ENCODE data around the gene TLX3. TPM values are rescaled to one million over a fixed set of nuclear protein-coding genes. Genes with fewer than 3 reads are reported as not detected.

Gene TLX3
- total and polyA plus RNA-seq, 2 of the 8 experiments (the other 6 are each of a cell fraction or from before 2014, with no cell fraction given) = not detected

DNA sequence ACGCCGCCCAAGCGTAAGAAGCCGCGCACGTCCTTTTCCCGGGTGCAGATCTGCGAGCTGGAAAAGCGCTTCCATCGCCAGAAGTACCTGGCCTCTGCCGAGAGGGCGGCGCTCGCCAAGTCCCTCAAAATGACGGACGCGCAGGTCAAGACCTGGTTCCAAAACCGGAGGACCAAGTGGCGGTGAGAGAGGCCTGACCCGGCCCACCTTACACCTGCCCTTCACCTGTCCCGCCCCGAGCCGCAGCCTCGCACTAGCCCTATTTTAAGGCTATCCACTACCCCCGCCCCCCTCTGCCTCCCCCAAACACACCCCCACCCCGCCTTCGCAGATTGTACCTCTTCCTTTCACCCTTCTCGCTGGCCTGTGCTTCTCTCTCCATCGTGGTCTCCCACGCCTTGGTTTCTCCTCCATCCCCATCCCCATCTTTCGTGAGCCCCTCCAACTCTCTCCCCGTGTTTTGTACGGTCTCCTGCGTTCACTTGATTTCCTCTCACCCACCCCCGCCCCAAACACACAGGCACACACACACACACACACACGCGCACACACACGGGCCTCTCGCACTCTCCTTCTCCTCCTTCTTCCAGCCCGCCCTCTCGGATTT, 1.3 kb downstream of the TLX3 start:
- H3K27me3 ChIP-seq (replicated peaks in 1 of 4; ENCODE audit: control insufficient read depth in 3 of 4, extremely low read depth in 1 of 4, insufficient read depth in 3 of 4, low read length in 3 of 4) = peaks cover 93 to 100% (median 99%) of the 10 kb centered on the region in 4 experiments
- ChIA-PET CTCF (ENCODE audit: partially characterized antibody) (interaction anchor here (0.7 to 6.3 kb wide), 7 partner anchors 8 to 101 kb away, joined by 3 to 40 read pairs (median 6); no protein-coding TSS in a partner anchor), POLR2A (ENCODE audit: partially characterized antibody) (interaction anchor here (0.8 to 1.1 kb wide), 3 partner anchors 8 to 78 kb away, joined by 3 read pairs; no protein-coding TSS in a partner anchor)
- no peaks in the 10 kb centered on the region for H3K79me1 ChIP-seq (ENCODE audit: low read depth, low read length)
- peak in 1 of 2 experiments; percentile 78 for DNase-seq (ENCODE audit: low read depth in 1 of 2, low spot score in 2 of 2)
- 4% methylated on average over 20 of the region's 41 CpGs; no CpG with 5 or more reads in 1 of the 2 experiments for WGBS, 2 experiments (ENCODE audit: extremely low coverage in 1 of 2, insufficient coverage in 1 of 2, insufficient read length in 1 of 2, insufficient replicate concordance in 2 of 2, low coverage in 1 of 2, low lambda C conversion rate in 2 of 2, missing lambda C conversion rate in 1 of 2)
- H2BK15ac ChIP-seq (ENCODE audit: low read length) = no peak overlapping the region
- no peaks in the 10 kb centered on the region; a peak in 1 of 4 replicates for H3K9me3 ChIP-seq (ENCODE audit: insufficient read depth in 2 of 2, low read depth in 1 of 2, low read length in 1 of 2)
- H4K91ac ChIP-seq (replicated peaks; ENCODE audit: insufficient read length, low read length) = no peak overlapping the region
- H2BK20ac ChIP-seq (ENCODE audit: low read length) = no peak overlapping the region
- no peak overlapping the region for H2AK5ac ChIP-seq (ENCODE audit: low read depth, low read length)
- no peak overlapping the region for H2BK12ac ChIP-seq (ENCODE audit: low read depth, low read length)
- H3K23me2 ChIP-seq (ENCODE audit: low read depth, low read length) = peaks cover 2% of the 10 kb centered on the region; the same call in 1 of the 2 replicates
- no peaks in the 10 kb centered on the region for H3K79me2 ChIP-seq (ENCODE audit: control insufficient read depth in 1 of 2, insufficient read depth in 2 of 2, low read length in 2 of 2)
- no peak overlapping the region for H2BK120ac ChIP-seq (replicated peaks; ENCODE audit: low read depth, low read length)
- H2AFZ ChIP-seq (ENCODE audit: low read length) = no peak overlapping the region
- peak overlapping the region in 1 of 4 experiments; percentile 51; a peak in 3 of 8 replicates for H3K4me3 ChIP-seq (ENCODE audit: extremely low read depth in 1 of 4, insufficient read depth in 2 of 4, low read depth in 3 of 4, low read length in 4 of 4)
- H4K8ac ChIP-seq (ENCODE audit: extremely low read depth, insufficient read depth, low read length) = no peak overlapping the region
- no peak overlapping the region for H3K23ac ChIP-seq (ENCODE audit: insufficient read length)
- peak overlapping the region; percentile 55 to 74 for H3K4me2 ChIP-seq (ENCODE audit: insufficient read depth in 1 of 2, low read depth in 2 of 2, low read length in 2 of 2)
- peaks cover 0 to 38% (median 18%) of the 10 kb centered on the region in 4 experiments; a peak in 6 of 7 replicates for H3K4me1 ChIP-seq (replicated peaks in 1 of 4; ENCODE audit: control insufficient read depth in 3 of 4, insufficient read depth in 4 of 4, low read length in 3 of 4)
- H3K14ac ChIP-seq (ENCODE audit: insufficient read length) = no peak overlapping the region
- H3K27ac ChIP-seq (ENCODE audit: low read depth, low read length) = no peak overlapping the region
- H4K5ac ChIP-seq (ENCODE audit: insufficient read length, low read depth, low read length) = no peak overlapping the region
- peaks cover 21 to 47% of the 10 kb centered on the region in 2 experiments for H4K20me1 ChIP-seq (replicated peaks in 1 of 2; ENCODE audit: control insufficient read depth in 1 of 2, insufficient read depth in 2 of 2, low read length in 2 of 2)
- H3K18ac ChIP-seq (ENCODE audit: extremely low read depth, low read length) = no peak overlapping the region
- H2BK5ac ChIP-seq (ENCODE audit: low read depth, low read length) = no peak overlapping the region
- no peak overlapping the region for H3K56ac ChIP-seq (replicated peaks; ENCODE audit: insufficient read length, low read depth, low read length)
- H3K9ac ChIP-seq (replicated peaks in 1 of 4; ENCODE audit: extremely low read depth in 1 of 4, low read depth in 3 of 4, low read length in 3 of 4) = no peak overlapping the region
- no peak for FAIRE-seq
- peaks cover 0 to 22% (median 0%) of the 10 kb centered on the region in 4 experiments; a peak in 1 of 8 replicates for H3K36me3 ChIP-seq (ENCODE audit: control insufficient read depth in 2 of 4, insufficient read depth in 4 of 4, low read length in 3 of 4)
- H3K4ac ChIP-seq (replicated peaks; ENCODE audit: insufficient read length, low read depth, low read length) = no peak overlapping the region
- no peak for TF ChIP-seq KDM1A (IDR thresholded peaks at IDR 0.05; ENCODE audit: borderline replicate concordance, low read length)
- TF ChIP-seq TBP (IDR thresholded peaks at IDR 0.05; ENCODE audit: low read depth, low read length) = no peak
- TF ChIP-seq SAP30 (IDR thresholded peaks at IDR 0.05; ENCODE audit: insufficient read depth, insufficient replicate concordance, low read length) = no peak
- TF ChIP-seq BACH1 (IDR thresholded peaks at IDR 0.05; ENCODE audit: low read length) = peak; percentile 60
- TF ChIP-seq CHD2 (IDR thresholded peaks at IDR 0.05; ENCODE audit: low read length) = no peak
- 0 out of 2 replicates have a peak, but pooled peaks have one; percentile 30 for TF ChIP-seq YY1 (IDR thresholded peaks at IDR 0.05; ENCODE audit: low read depth, low read length)
- TF ChIP-seq SIN3A (conservative IDR thresholded peaks at IDR 0.05 in 1 of 2, IDR thresholded peaks at IDR 0.05 in 1 of 2; ENCODE audit: low read depth in 1 of 2, low read length in 2 of 2) = no peak; a peak in 1 of 4 replicates
- TF ChIP-seq RAD21 (IDR thresholded peaks at IDR 0.05 in 1 of 2, conservative IDR thresholded peaks at IDR 0.05 in 1 of 2; ENCODE audit: low read depth in 2 of 2, low read length in 2 of 2) = peak; percentile 9 to 40; a peak in 2 of 4 replicates
- TF ChIP-seq, protein P1, sequence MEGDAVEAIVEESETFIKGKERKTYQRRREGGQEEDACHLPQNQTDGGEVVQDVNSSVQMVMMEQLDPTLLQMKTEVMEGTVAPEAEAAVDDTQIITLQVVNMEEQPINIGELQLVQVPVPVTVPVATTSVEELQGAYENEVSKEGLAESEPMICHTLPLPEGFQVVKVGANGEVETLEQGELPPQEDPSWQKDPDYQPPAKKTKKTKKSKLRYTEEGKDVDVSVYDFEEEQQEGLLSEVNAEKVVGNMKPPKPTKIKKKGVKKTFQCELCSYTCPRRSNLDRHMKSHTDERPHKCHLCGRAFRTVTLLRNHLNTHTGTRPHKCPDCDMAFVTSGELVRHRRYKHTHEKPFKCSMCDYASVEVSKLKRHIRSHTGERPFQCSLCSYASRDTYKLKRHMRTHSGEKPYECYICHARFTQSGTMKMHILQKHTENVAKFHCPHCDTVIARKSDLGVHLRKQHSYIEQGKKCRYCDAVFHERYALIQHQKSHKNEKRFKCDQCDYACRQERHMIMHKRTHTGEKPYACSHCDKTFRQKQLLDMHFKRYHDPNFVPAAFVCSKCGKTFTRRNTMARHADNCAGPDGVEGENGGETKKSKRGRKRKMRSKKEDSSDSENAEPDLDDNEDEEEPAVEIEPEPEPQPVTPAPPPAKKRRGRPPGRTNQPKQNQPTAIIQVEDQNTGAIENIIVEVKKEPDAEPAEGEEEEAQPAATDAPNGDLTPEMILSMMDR (IDR thresholded peaks at IDR 0.05; ENCODE audit: control extremely low read depth in 1 of 3, insufficient read depth in 1 of 3, low read depth in 1 of 3, low read length in 3 of 3) = peak in 2 of 3 experiments; percentile 53 to 76; a peak in 3 of 4 replicates

Measured in H1 (cell line).